GM23248 (cell line): ENCODE data around the gene AP1S3. TPM values are rescaled to one million over a fixed set of nuclear protein-coding genes. Genes with fewer than 3 reads are reported as not detected.

Experiments
- DNase-seq: peaks from one replicate; pipeline ENCODE4 v3.0.0-alpha.2; 2015
- H2AFZ ChIP-seq: fragments of 200-600 bp; sonication (generic); 2 replicates; pipeline ENCODE4 v1.6.1; 2016; ENCODE audit warnings: antibody characterized with exemption
- H3F3A ChIP-seq: fragments of 200-600 bp; sonication (generic); 2 replicates; pipeline ENCODE4 v1.6.1; 2016; ENCODE audit warnings: mild to moderate bottlenecking, antibody characterized with exemption, mixed run types; ENCODE audit not compliant: insufficient read depth
- H3K27ac ChIP-seq: fragments of 200-600 bp; sonication (generic); 2 replicates; pipeline ENCODE4 v1.5.1; 2016; ENCODE audit warnings: mild to moderate bottlenecking
- H3K27me3 ChIP-seq: fragments of 200-600 bp; sonication (generic); replicated peaks from 2 replicates; pipeline ENCODE4 v1.6.1; 2016; ENCODE audit warnings: mild to moderate bottlenecking; ENCODE audit not compliant: insufficient read depth
- H3K36me3 ChIP-seq: fragments of 200-600 bp; sonication (generic); 2 replicates; pipeline ENCODE4 v1.6.1; 2016; ENCODE audit warnings: low read depth, mild to moderate bottlenecking
- H3K4me1 ChIP-seq: fragments of 200-600 bp; sonication (generic); 2 replicates; pipeline ENCODE4 v1.6.1; 2016; ENCODE audit warnings: mild to moderate bottlenecking; ENCODE audit not compliant: insufficient read depth
- H3K4me2 ChIP-seq: fragments of 200-600 bp; sonication (generic); one replicate; pipeline ENCODE4 v1.6.1; 2016; ENCODE audit warnings: mild to moderate bottlenecking; ENCODE audit not compliant: unreplicated experiment
- H3K4me3 ChIP-seq: fragments of 200-600 bp; sonication (generic); 2 replicates; pipeline ENCODE4 v1.5.1; 2016; ENCODE audit warnings: mild to moderate bottlenecking
- H3K79me2 ChIP-seq: fragments of 200-600 bp; sonication (generic); 2 replicates; pipeline ENCODE4 v1.6.1; 2016; ENCODE audit warnings: mild to moderate bottlenecking; ENCODE audit not compliant: insufficient read depth
- H3K9ac ChIP-seq: fragments of 200-600 bp; sonication (generic); 2 replicates; pipeline ENCODE4 v1.6.1; 2016; ENCODE audit warnings: mild to moderate bottlenecking
- H3K9me2 ChIP-seq: fragments of 200-600 bp; sonication (generic); 2 replicates; pipeline ENCODE4 v1.6.1; 2016; ENCODE audit warnings: mixed run types, mild to moderate bottlenecking, moderate library complexity; ENCODE audit not compliant: insufficient read depth
- H3K9me3 ChIP-seq: fragments of 200-600 bp; sonication (generic); one replicate; pipeline ENCODE4 v1.6.1; 2017; ENCODE audit warnings: low read depth
- H4K20me1 ChIP-seq: fragments of 200-600 bp; sonication (generic); 2 replicates; pipeline ENCODE4 v1.6.0; 2016; ENCODE audit not compliant: insufficient read depth
- EZH2 ChIP-seq: fragments of 200-600 bp; sonication (generic); IDR thresholded peaks from 2 replicates; pipeline ENCODE4 v1.6.1; 2018; ENCODE audit warnings: antibody characterized with exemption, mild to moderate bottlenecking; ENCODE audit not compliant: insufficient read depth, poor library complexity, severe bottlenecking
- EZH2phosphoT487 ChIP-seq: fragments of 200-600 bp; sonication (generic); IDR thresholded peaks from 2 replicates; pipeline ENCODE4 v1.6.1; 2018; ENCODE audit warnings: antibody characterized with exemption, moderate library complexity, mild to moderate bottlenecking, low read depth; ENCODE audit not compliant: insufficient read depth
- WGBS, 2 experiments: methylation state at CpG; one replicate each; pipeline ENCODE4 v1.1.6; 2015 to 2017; ENCODE audit warnings: low lambda C conversion rate in 2 of 2, low coverage in 1 of 2; ENCODE audit errors: missing lambda C conversion rate in 2 of 2; 5-methylcytosine and 5-hydroxymethylcytosine counted together
- in situ Hi-C: fragments of 300-500 bp; cut with MboI; formaldehyde crosslinking; loops from 2 replicates; pipeline ENCODE4 v1.15.0; 2020
- polyA plus RNA-seq: library from polyadenylated mRNA; unstranded; fragments of >200 nt; fragmentation: Nextera tagmentation; extraction: Ambion mirVana; gene quantifications from 2 replicates; pipeline ENCODE4 v1.2.1, GENCODE V29; 2016
- total RNA-seq: library from RNA; depleted of rRNA; stranded (reverse); fragments of >200 nt; shearing (Covaris generic); gene quantifications from 2 replicates; pipeline ENCODE4 v1.2.3, GENCODE V29; 2014

Gene AP1S3
- total and polyA plus RNA-seq, 2 experiments from 2014 or later: 0.43 to 2.0 TPM

- no peak for TF ChIP-seq EZH2
- TF ChIP-seq EZH2phosphoT487: no peak
- in situ Hi-C loops: no loop called here
Measured at GRCh38 chr2:223786943-223787342, 50.4 kb downstream of the AP1S3 start.

GRCh38 chr2:223786236-223786635 lies 51.1 kb downstream of the AP1S3 start:
- Histone ChIP-seq H3K9ac (no peak overlapping the region), H3K4me2 (no peak overlapping the region), H3K79me2 (no peaks in the 10 kb centered on the region), H3K27ac (no peak overlapping the region), H3F3A (no peaks in the 10 kb centered on the region), H3K27me3 (no peaks in the 10 kb centered on the region), H3K36me3 (no peaks in the 10 kb centered on the region), H3K9me3 (no peaks in the 10 kb centered on the region), H3K9me2 (no peaks in the 10 kb centered on the region), H4K20me1 (no peaks in the 10 kb centered on the region), H2AFZ (no peak overlapping the region), H3K4me1 (no peaks in the 10 kb centered on the region), H3K4me3 (no peak overlapping the region)
- no peak for DNase-seq
- 83 to 84% methylated on average over 5 of the region's 5 CpGs for WGBS, 2 experiments
- no peak for TF ChIP-seq EZH2phosphoT487
- TF ChIP-seq EZH2: no peak
- in situ Hi-C loops: no loop called here

More at GRCh38 chr2:223786943-223787342, 50.4 kb downstream of the AP1S3 start:
- H3K9me2 ChIP-seq: no peaks in the 10 kb centered on the region
- H3K79me2 ChIP-seq: no peaks in the 10 kb centered on the region
- no peaks in the 10 kb centered on the region for H3K9me3 ChIP-seq
- no peak overlapping the region for H3K27ac ChIP-seq
- H3K9ac ChIP-seq: no peak overlapping the region
- 91 to 92% methylated on average over 4 of the region's 4 CpGs for WGBS, 2 experiments
- no peaks in the 10 kb centered on the region for H3K27me3 ChIP-seq
- no peak for DNase-seq
- no peaks in the 10 kb centered on the region for H3K36me3 ChIP-seq
- no peaks in the 10 kb centered on the region for H4K20me1 ChIP-seq
- H2AFZ ChIP-seq: no peak overlapping the region
- no peaks in the 10 kb centered on the region for H3F3A ChIP-seq
- no peaks in the 10 kb centered on the region for H3K4me1 ChIP-seq
- no peak overlapping the region for H3K4me2 ChIP-seq
- no peak overlapping the region for H3K4me3 ChIP-seq

GRCh38 chr2:223784221-223784772 lies 53.1 kb downstream of the AP1S3 start:
- in situ Hi-C loops: no loop called here
- H3K9ac ChIP-seq: no peak overlapping the region

GRCh38 chr2:223782629-223783028 lies 54.8 kb downstream of the AP1S3 start:
- H3K9ac ChIP-seq: no peak overlapping the region
- H3K9me2 ChIP-seq: no peaks in the 10 kb centered on the region
- no peaks in the 10 kb centered on the region for H3K9me3 ChIP-seq
- H3K27me3 ChIP-seq: no peaks in the 10 kb centered on the region
- H3K4me2 ChIP-seq: no peak overlapping the region
- WGBS, 2 experiments: 54 to 58% methylated on average over 3 of the region's 3 CpGs
- no peak overlapping the region for H3K4me3 ChIP-seq
- TF ChIP-seq EZH2 (no peak), EZH2phosphoT487 (no peak)
- no peaks in the 10 kb centered on the region for H4K20me1 ChIP-seq
- DNase-seq: no peak
- H3K36me3 ChIP-seq: no peaks in the 10 kb centered on the region
- H2AFZ ChIP-seq: no peak overlapping the region
- no peak overlapping the region for H3K27ac ChIP-seq
- H3K4me1 ChIP-seq: no peaks in the 10 kb centered on the region
- H3F3A ChIP-seq: no peaks in the 10 kb centered on the region
- no peaks in the 10 kb centered on the region for H3K79me2 ChIP-seq
- in situ Hi-C loops: no loop called here

More at GRCh38 chr2:223784221-223784772, 53.1 kb downstream of the AP1S3 start:
- no peaks in the 10 kb centered on the region for H4K20me1 ChIP-seq
- no peak for DNase-seq
- H3K4me3 ChIP-seq: no peak overlapping the region
- no peaks in the 10 kb centered on the region for H3K36me3 ChIP-seq
- no peaks in the 10 kb centered on the region for H3F3A ChIP-seq
- no peak overlapping the region for H3K4me2 ChIP-seq
- H3K79me2 ChIP-seq: no peaks in the 10 kb centered on the region
- no peaks in the 10 kb centered on the region for H3K27me3 ChIP-seq
- H3K9me3 ChIP-seq: no peaks in the 10 kb centered on the region
- 66 to 70% methylated on average over 5 of the region's 5 CpGs for WGBS, 2 experiments
- H3K27ac ChIP-seq: no peak overlapping the region
- TF ChIP-seq EZH2 (no peak), EZH2phosphoT487 (no peak)
- no peaks in the 10 kb centered on the region for H3K4me1 ChIP-seq
- H2AFZ ChIP-seq: no peak overlapping the region
- no peaks in the 10 kb centered on the region for H3K9me2 ChIP-seq

- H3K9me2 ChIP-seq: no peaks in the 10 kb centered on the region
- no peaks in the 10 kb centered on the region for H3K79me2 ChIP-seq
- H3K4me1 ChIP-seq: no peaks in the 10 kb centered on the region
- TF ChIP-seq EZH2: no peak
- TF ChIP-seq EZH2phosphoT487: no peak
- H3K9ac ChIP-seq: no peak overlapping the region
- H3K36me3 ChIP-seq: no peaks in the 10 kb centered on the region
- 74 to 78% methylated on average over 3 of the region's 3 CpGs for WGBS, 2 experiments
- H2AFZ ChIP-seq: no peak overlapping the region
- H3K27me3 ChIP-seq: no peaks in the 10 kb centered on the region
- in situ Hi-C loops: no loop called here
- no peaks in the 10 kb centered on the region for H3F3A ChIP-seq
- H3K27ac ChIP-seq: no peak overlapping the region
- H3K9me3 ChIP-seq: no peaks in the 10 kb centered on the region
- no peak overlapping the region for H3K4me2 ChIP-seq
- no peak for DNase-seq
- H3K4me3 ChIP-seq: no peak overlapping the region
- H4K20me1 ChIP-seq: no peaks in the 10 kb centered on the region
Measured at GRCh38 chr2:223781560-223781959, 55.8 kb downstream of the AP1S3 start.
